OCI-LY1 (cell line): ENCODE results near the gene NOTCH2NLA.
"Not testable (repeated sequence)": the region's sequence is repeated elsewhere in the genome, so short reads cannot be mapped to it uniquely, and the experiment has no call there.

ENCODE experiments used
- CTCF ChIP-seq: fragments of 200-600 bp; sonication (generic), shearing (Covaris generic); IDR thresholded peaks from 2 replicates; pipeline ENCODE4 v1.5.1; 2017; ENCODE audit warnings: mild to moderate bottlenecking, antibody characterized with exemption, low read length, moderate library complexity, mixed read lengths
- EZH2 ChIP-seq: fragments of 200-600 bp; sonication (generic), shearing (Covaris generic); IDR thresholded peaks from 2 replicates; pipeline ENCODE4 v1.8.0; 2017; ENCODE audit warnings: borderline replicate concordance, mixed run types, mild to moderate bottlenecking, antibody characterized with exemption, low read length, moderate library complexity, mixed read lengths

- TF ChIP-seq EZH2, CTCF: not testable (repeated sequence)
These were observed at the start of gene NOTCH2NLA for GRCh38 chr1:146228710-146229477.
